ENCODE measurements around the gene TACC2. TPM values are rescaled to one million over a fixed set of nuclear protein-coding genes. Genes with fewer than 3 reads are reported as not detected.

The TACC2 gene
- total and polyA plus RNA-seq, 2 donors (not counting 3 experiments of a cell fraction or from before 2014, with no cell fraction given) = 14.4 to 46.2 TPM

GRCh38 chr10:122171302-122172075 is 182.5 kb downstream of the TACC2 start:
- no peak overlapping the region for H3K9ac ChIP-seq (replicated peaks; ENCODE audit: extremely low read depth, insufficient read depth, low read length)
- peaks cover 5% of the 10 kb centered on the region for H3K4me1 ChIP-seq (ENCODE audit: control insufficient read depth, extremely low read depth, insufficient read depth, low read length)
- intact Hi-C loops (cut with micrococcal nuclease) (no loop called here), dilution Hi-C loops (cut with MboI; ENCODE audit: extremely low pct_ligation_motif_present, low sequenced_read_pairs) (no loop called here)
- TF ChIP-seq EZH2 (IDR thresholded peaks at IDR 0.05; ENCODE audit: borderline replicate concordance, low read depth, low read length, severe bottlenecking) = no peak
- TF ChIP-seq POLR2A (IDR thresholded peaks at IDR 0.05; ENCODE audit: low read depth, low read length) = no peak
- TF ChIP-seq CTCF (IDR thresholded peaks at IDR 0.05; ENCODE audit: extremely low read depth in 1 of 2, insufficient read depth in 1 of 2, low read depth in 1 of 2, low read length in 2 of 2) = no peak
- TF ChIP-seq GATA2 (IDR thresholded peaks at IDR 0.05; ENCODE audit: insufficient read depth, insufficient read length, low read depth, low read length) = no peak
- no peak for TF ChIP-seq FOS (IDR thresholded peaks at IDR 0.05; ENCODE audit: borderline replicate concordance, insufficient read depth, low read length)
- no peak for TF ChIP-seq POLR2AphosphoS5 (IDR thresholded peaks at IDR 0.05; ENCODE audit: insufficient read depth, low read depth, low read length)
- no peak for TF ChIP-seq MAX (IDR thresholded peaks at IDR 0.05; ENCODE audit: insufficient read depth, insufficient read length)
- TF ChIP-seq JUN (IDR thresholded peaks at IDR 0.05; ENCODE audit: borderline replicate concordance, insufficient read depth, insufficient read length, low read depth) = no peak
- TF ChIP-seq MYC (IDR thresholded peaks at IDR 0.05; ENCODE audit: low read depth, low read length) = no peak
- H3K27ac ChIP-seq (ENCODE audit: insufficient read depth, low read depth, low read length) = no peak overlapping the region
- H3K4me3 ChIP-seq (replicated peaks in 1 of 3; ENCODE audit: insufficient read depth in 1 of 3, low read depth in 1 of 3, low read length in 3 of 3) = no peak overlapping the region
- ChIA-PET POLR2A (interaction anchor here (1.1 kb wide), 1 partner anchor 9 kb away, joined by 4 read pairs; no protein-coding TSS in a partner anchor), CTCF (interaction anchor here (1.5 to 1.7 kb wide), 2 partner anchors 9 to 13 kb away, joined by 5 to 8 read pairs; no protein-coding TSS in a partner anchor)
- no peaks in the 10 kb centered on the region for H4K20me1 ChIP-seq (replicated peaks; ENCODE audit: control insufficient read depth, extremely low read depth, insufficient read depth, low read length)
- H3K4me2 ChIP-seq (ENCODE audit: insufficient read depth, low read length) = no peak overlapping the region
- H3K36me3 ChIP-seq (ENCODE audit: control insufficient read depth in 2 of 2, extremely low read depth in 1 of 2, insufficient read depth in 2 of 2, low read length in 2 of 2) = no peaks in the 10 kb centered on the region
- FAIRE-seq = no peak
- BruUV-seq (replicated peaks) = no TSS peak
- H2AFZ ChIP-seq (ENCODE audit: low read depth, low read length) = no peak overlapping the region
- no peaks in the 10 kb centered on the region for H3K79me2 ChIP-seq (ENCODE audit: control insufficient read depth, insufficient read depth, low read length)
- DNase-seq (ENCODE audit: low read depth, low spot score) = no peak
- H3K9me1 ChIP-seq (replicated peaks; ENCODE audit: control insufficient read depth, extremely low read depth, insufficient read depth, low read length) = no peaks in the 10 kb centered on the region
- no peaks in the 10 kb centered on the region for H3K9me3 ChIP-seq (replicated peaks; ENCODE audit: control insufficient read depth, insufficient read depth, low read length)
- no peaks in the 10 kb centered on the region for H3K27me3 ChIP-seq (ENCODE audit: control insufficient read depth in 2 of 2, insufficient read depth in 2 of 2, low read length in 2 of 2)
